ENCODE results near the gene TLCD3B.
"Not testable (repeated sequence)": the region's sequence is repeated elsewhere in the genome, so short reads cannot be mapped to it uniquely, and the experiment has no call there.

Gene TLCD3B

GRCh38 chr16:30023586-30023985, 7.5 kb downstream of the TLCD3B start:
- Histone ChIP-seq H3K27me3 (ENCODE audit: insufficient read depth, poor library complexity, severe bottlenecking) (no peaks in the 10 kb centered on the region), H3K27ac (ENCODE audit: poor library complexity, severe bottlenecking) (no peak overlapping the region), H3K36me3 (ENCODE audit: low read depth) (no peaks in the 10 kb centered on the region), H3K4me3 (ENCODE audit: severe bottlenecking) (no peak overlapping the region), H3K9me3 (ENCODE audit: severe bottlenecking) (no peaks in the 10 kb centered on the region), H3K4me1 (ENCODE audit: insufficient read depth, poor library complexity, severe bottlenecking) (no peaks in the 10 kb centered on the region)
- no peak for TF ChIP-seq CTCF (IDR thresholded peaks at IDR 0.05; ENCODE audit: poor library complexity, severe bottlenecking)
- DNase-seq (ENCODE audit: low spot score) (no peak), ATAC-seq (ENCODE audit: low read depth) (no peak)

- ATAC-seq (ENCODE audit: low read depth) = no peak
- no peak within 1 kb of the TSS for H3K4me3 ChIP-seq (ENCODE audit: severe bottlenecking)
- H3K27me3 ChIP-seq (ENCODE audit: insufficient read depth, poor library complexity, severe bottlenecking) = no peaks in the 10 kb centered on the region
- no peaks in the 10 kb centered on the region for H3K4me1 ChIP-seq (ENCODE audit: insufficient read depth, poor library complexity, severe bottlenecking)
- DNase-seq (ENCODE audit: low spot score) = no peak
- no peak within 1 kb of the TSS for H3K27ac ChIP-seq (ENCODE audit: poor library complexity, severe bottlenecking)
- H3K9me3 ChIP-seq (ENCODE audit: severe bottlenecking) = no peaks in the 10 kb centered on the region
- TF ChIP-seq CTCF (IDR thresholded peaks at IDR 0.05; ENCODE audit: poor library complexity, severe bottlenecking) = no peak
- no peaks in the 10 kb centered on the region for H3K36me3 ChIP-seq (ENCODE audit: low read depth)
Observed at GRCh38 chr16:30022887-30023286, 8.2 kb downstream of the TLCD3B start, which contains the start of gene C16orf92. Gene C16orf92 (plus strand): TSS chr16:30023198. CDS start chr16:30023341, 143 bp downstream.

- Histone ChIP-seq H3K27me3 (ENCODE audit: insufficient read depth, poor library complexity, severe bottlenecking) (no peaks in the 10 kb centered on the region), H3K36me3 (ENCODE audit: low read depth) (no peaks in the 10 kb centered on the region), H3K4me3 (ENCODE audit: severe bottlenecking) (no peak overlapping the region), H3K9me3 (ENCODE audit: severe bottlenecking) (no peaks in the 10 kb centered on the region), H3K27ac (ENCODE audit: poor library complexity, severe bottlenecking) (no peak overlapping the region), H3K4me1 (ENCODE audit: insufficient read depth, poor library complexity, severe bottlenecking) (no peaks in the 10 kb centered on the region)
- peak; percentile 10; the same call in 1 of the 3 replicates for ATAC-seq (ENCODE audit: low read depth)
- no peak for DNase-seq (ENCODE audit: low spot score)
- no peak for TF ChIP-seq CTCF (IDR thresholded peaks at IDR 0.05; ENCODE audit: poor library complexity, severe bottlenecking)
Observed at GRCh38 chr16:30018731-30019158, 12.3 kb downstream of the TLCD3B start.

GRCh38 chr16:30017937-30018336, 13.1 kb downstream of the TLCD3B start:
- ATAC-seq (ENCODE audit: low read depth); H3K27me3 ChIP-seq (ENCODE audit: insufficient read depth, poor library complexity, severe bottlenecking); DNase-seq (ENCODE audit: low spot score); H3K9me3 ChIP-seq (ENCODE audit: severe bottlenecking); H3K36me3 ChIP-seq (ENCODE audit: low read depth); H3K4me3 ChIP-seq (ENCODE audit: severe bottlenecking); H3K4me1 ChIP-seq (ENCODE audit: insufficient read depth, poor library complexity, severe bottlenecking); H3K27ac ChIP-seq (ENCODE audit: poor library complexity, severe bottlenecking): not testable (repeated sequence)

GRCh38 chr16:30017277-30017656, 13.8 kb downstream of the TLCD3B start:
- no peak for ATAC-seq (ENCODE audit: low read depth)
- no peaks in the 10 kb centered on the region for H3K9me3 ChIP-seq (ENCODE audit: severe bottlenecking)
- no peak for TF ChIP-seq CTCF (IDR thresholded peaks at IDR 0.05; ENCODE audit: poor library complexity, severe bottlenecking)

More at GRCh38 chr16:30017277-30017656, 13.8 kb downstream of the TLCD3B start:
- no peak overlapping the region for H3K27ac ChIP-seq (ENCODE audit: poor library complexity, severe bottlenecking)
- H3K27me3 ChIP-seq (ENCODE audit: insufficient read depth, poor library complexity, severe bottlenecking) = no peaks in the 10 kb centered on the region
- DNase-seq (ENCODE audit: low spot score) = no peak
- no peaks in the 10 kb centered on the region for H3K4me1 ChIP-seq (ENCODE audit: insufficient read depth, poor library complexity, severe bottlenecking)
- H3K4me3 ChIP-seq (ENCODE audit: severe bottlenecking) = no peak overlapping the region
- no peaks in the 10 kb centered on the region for H3K36me3 ChIP-seq (ENCODE audit: low read depth)
